Measurements from ENCODE around the gene VSTM2B.

GRCh38 chr19:29516358-29516725 lies 9.5 kb upstream of the VSTM2B start:
- TF ChIP-seq CTCF (IDR thresholded peaks at IDR 0.05) (no peak), POLR2A (IDR thresholded peaks at IDR 0.05) (no peak)

Measured in uterus (tissue), 2 donors.